Dendritic cell treated with granulocyte-macrophage colony-stimulating factor and Interleukin-4, amounts not matched to agents 40 ng/mL and 50 ng/mL, for 4 days (primary cell): ENCODE results near the gene NFIL3.

Source experiments
- H3K27ac Mint-ChIP-seq: one replicate; pipeline ENCODE4 v1.8.0; 2022; ENCODE audit warnings: mild to moderate bottlenecking, mixed read lengths
- H3K27me3 Mint-ChIP-seq: one replicate; pipeline ENCODE4 v1.8.0; 2022; ENCODE audit warnings: mild to moderate bottlenecking, mixed read lengths
- H3K36me3 Mint-ChIP-seq: one replicate; pipeline ENCODE4 v1.8.0; 2022; ENCODE audit warnings: low read depth, mixed read lengths
- H3K4me1 Mint-ChIP-seq: one replicate; pipeline ENCODE4 v1.8.0; 2022; ENCODE audit warnings: low read depth, mixed read lengths
- H3K4me3 Mint-ChIP-seq: one replicate; pipeline ENCODE4 v1.8.0; 2022; ENCODE audit warnings: mild to moderate bottlenecking, moderate library complexity, mixed read lengths
- H3K9me3 Mint-ChIP-seq: one replicate; pipeline ENCODE4 v1.8.0; 2022; ENCODE audit warnings: mixed read lengths
- intact Hi-C: fragments of 100-400 bp; cut with micrococcal nuclease; formaldehyde crosslinking; loops from one replicate; pipeline ENCODE4 v1.15.0; 2022

Gene NFIL3

GRCh38 chr9:91428436-91428835 lies 4.8 kb upstream of the NFIL3 start:
- Mint-ChIP-seq H3K27me3 (no peaks in the 10 kb centered on the region), H3K9me3 (no peaks in the 10 kb centered on the region), H3K4me3 (no peak overlapping the region), H3K4me1 (peaks cover 42% of the 10 kb centered on the region), H3K27ac (peak overlapping the region; percentile 14), H3K36me3 (peaks cover 8% of the 10 kb centered on the region)
- intact Hi-C loops: loop anchor here (5.0 kb wide), 2 partner anchors 281 to 511 kb away; no protein-coding TSS in a partner anchor

GRCh38 chr9:91427873-91428272 lies 4.2 kb upstream of the NFIL3 start:
- H3K4me1 Mint-ChIP-seq: peaks cover 42% of the 10 kb centered on the region
- intact Hi-C loops: loop anchor here (2.0 to 5.0 kb wide), 3 partner anchors 281 to 511 kb away; no protein-coding TSS in a partner anchor
- H3K9me3 Mint-ChIP-seq: no peaks in the 10 kb centered on the region
- no peak overlapping the region for H3K4me3 Mint-ChIP-seq
- no peaks in the 10 kb centered on the region for H3K27me3 Mint-ChIP-seq
- peaks cover 13% of the 10 kb centered on the region for H3K36me3 Mint-ChIP-seq
- H3K27ac Mint-ChIP-seq: peak overlapping the region; percentile 14

- no peaks in the 10 kb centered on the region for H3K27me3 Mint-ChIP-seq
- H3K4me1 Mint-ChIP-seq: peaks cover 42% of the 10 kb centered on the region
- no peak overlapping the region for H3K4me3 Mint-ChIP-seq
- H3K27ac Mint-ChIP-seq: peak overlapping the region; percentile 98
- intact Hi-C loops: loop anchor here (2.0 to 5.0 kb wide), 3 partner anchors 279 to 509 kb away; no protein-coding TSS in a partner anchor
- H3K9me3 Mint-ChIP-seq: no peaks in the 10 kb centered on the region
- H3K36me3 Mint-ChIP-seq: peaks cover 29% of the 10 kb centered on the region
Observed at GRCh38 chr9:91426123-91426745, 2.6 kb upstream of the NFIL3 start.

- intact Hi-C loops: loop anchor here (2.0 to 5.0 kb wide), 3 partner anchors 278 to 508 kb away; no protein-coding TSS in a partner anchor
- Mint-ChIP-seq H3K4me1 (peaks cover 46% of the 10 kb centered on the region), H3K9me3 (no peaks in the 10 kb centered on the region), H3K4me3 (peak overlapping the region; percentile 88), H3K27ac (peak overlapping the region; percentile 98), H3K36me3 (peaks cover 37% of the 10 kb centered on the region), H3K27me3 (no peaks in the 10 kb centered on the region)
Observed at GRCh38 chr9:91425271-91425670, 1.6 kb upstream of the NFIL3 start.

GRCh38 chr9:91424403-91425176 lies 958 bp upstream of the NFIL3 start:
- intact Hi-C loops: loop anchor here (2.0 to 5.0 kb wide), 3 partner anchors 277 to 507 kb away; no protein-coding TSS in a partner anchor

GRCh38 chr9:91422758-91423711 lies 597 bp downstream of the NFIL3 start:
- Mint-ChIP-seq H3K9me3 (no peaks in the 10 kb centered on the region), H3K27ac (peak overlapping the region; percentile 96), H3K36me3 (peaks cover 45% of the 10 kb centered on the region), H3K27me3 (no peaks in the 10 kb centered on the region), H3K4me3 (peak overlapping the region; percentile 92), H3K4me1 (peaks cover 50% of the 10 kb centered on the region)
- intact Hi-C loops: loop anchor here (2.0 kb wide), 2 partner anchors 162 to 230 kb away; no protein-coding TSS in a partner anchor

More at GRCh38 chr9:91424403-91425176, 958 bp upstream of the NFIL3 start:
- Mint-ChIP-seq H3K9me3 (no peaks in the 10 kb centered on the region), H3K36me3 (peaks cover 44% of the 10 kb centered on the region), H3K27me3 (no peaks in the 10 kb centered on the region), H3K4me1 (peaks cover 53% of the 10 kb centered on the region), H3K4me3 (peak overlapping the region; percentile 88), H3K27ac (peak overlapping the region; percentile 98)

- Mint-ChIP-seq H3K9me3 (no peaks in the 10 kb centered on the region), H3K27ac (peak overlapping the region; percentile 96), H3K36me3 (peaks cover 45% of the 10 kb centered on the region), H3K27me3 (no peaks in the 10 kb centered on the region), H3K4me1 (peaks cover 50% of the 10 kb centered on the region), H3K4me3 (peak overlapping the region; percentile 92)
- intact Hi-C loops: loop anchor here (2.0 kb wide), 2 partner anchors 161 to 229 kb away; no protein-coding TSS in a partner anchor
Observed at GRCh38 chr9:91421971-91422757, 1.5 kb downstream of the NFIL3 start.

- Mint-ChIP-seq H3K4me3 (peak overlapping the region; percentile 92), H3K36me3 (peaks cover 45% of the 10 kb centered on the region), H3K9me3 (no peaks in the 10 kb centered on the region), H3K4me1 (peaks cover 50% of the 10 kb centered on the region), H3K27me3 (no peaks in the 10 kb centered on the region), H3K27ac (peak overlapping the region; percentile 96)
- intact Hi-C loops: no loop called here
Observed at GRCh38 chr9:91421128-91421765, 2.4 kb downstream of the NFIL3 start.

GRCh38 chr9:91420501-91421127 lies 3.0 kb downstream of the NFIL3 start:
- H3K4me1 Mint-ChIP-seq: peaks cover 50% of the 10 kb centered on the region
- peaks cover 47% of the 10 kb centered on the region for H3K36me3 Mint-ChIP-seq

GRCh38 chr9:91419222-91420191 lies 4.1 kb downstream of the NFIL3 start:
- peak overlapping the region; percentile 92 for H3K4me3 Mint-ChIP-seq
- H3K27me3 Mint-ChIP-seq: no peaks in the 10 kb centered on the region

More at GRCh38 chr9:91420501-91421127, 3.0 kb downstream of the NFIL3 start:
- Mint-ChIP-seq H3K4me3 (peak overlapping the region; percentile 92), H3K27me3 (no peaks in the 10 kb centered on the region), H3K27ac (peak overlapping the region; percentile 96), H3K9me3 (no peaks in the 10 kb centered on the region)
- intact Hi-C loops: no loop called here

GRCh38 chr9:91418215-91418610 lies 5.4 kb downstream of the NFIL3 start:
- Mint-ChIP-seq H3K4me3 (no peak overlapping the region), H3K4me1 (peaks cover 60% of the 10 kb centered on the region), H3K27ac (no peak overlapping the region), H3K36me3 (peaks cover 61% of the 10 kb centered on the region), H3K27me3 (no peaks in the 10 kb centered on the region), H3K9me3 (no peaks in the 10 kb centered on the region)
- intact Hi-C loops: loop anchor here (5.0 kb wide), 1 partner anchor 56 kb away; the partner anchor contains the start of gene AUH

More at GRCh38 chr9:91419222-91420191, 4.1 kb downstream of the NFIL3 start:
- Mint-ChIP-seq H3K9me3 (no peaks in the 10 kb centered on the region), H3K4me1 (peaks cover 50% of the 10 kb centered on the region), H3K27ac (peak overlapping the region; percentile 96), H3K36me3 (peaks cover 55% of the 10 kb centered on the region)
- intact Hi-C loops: loop anchor here (5.0 kb wide), 1 partner anchor 57 kb away; the partner anchor contains the start of gene AUH
